GM18861 (cell line): ENCODE measurements around the gene BPIFB3.

Source experiments
- ATAC-seq: cut with Tn5 transposase; IDR thresholded peaks from one replicate; pipeline ENCODE4 v1.9.1; 2021; ENCODE audit not compliant: unreplicated experiment

The BPIFB3 gene

DNA sequence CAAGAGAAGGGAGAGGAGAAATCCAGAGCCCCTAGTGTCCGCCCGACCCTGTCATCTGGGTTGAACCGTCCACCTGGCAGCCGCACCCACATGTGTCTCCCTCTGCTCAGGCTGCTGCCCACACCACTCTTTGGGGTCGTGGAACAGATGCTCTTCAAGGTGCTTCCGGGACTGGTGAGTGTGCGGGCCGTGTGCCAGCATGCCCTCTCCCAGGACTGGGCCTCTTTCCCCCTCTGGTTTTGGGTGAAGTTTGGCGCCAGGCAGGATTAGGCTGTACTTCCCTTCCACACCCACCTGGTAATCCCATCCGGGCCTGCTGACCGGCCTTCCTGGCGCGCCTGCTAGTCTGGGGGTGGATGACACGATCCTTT is 7.9 kb downstream of the BPIFB3 start:
- no peak for ATAC-seq

DNA sequence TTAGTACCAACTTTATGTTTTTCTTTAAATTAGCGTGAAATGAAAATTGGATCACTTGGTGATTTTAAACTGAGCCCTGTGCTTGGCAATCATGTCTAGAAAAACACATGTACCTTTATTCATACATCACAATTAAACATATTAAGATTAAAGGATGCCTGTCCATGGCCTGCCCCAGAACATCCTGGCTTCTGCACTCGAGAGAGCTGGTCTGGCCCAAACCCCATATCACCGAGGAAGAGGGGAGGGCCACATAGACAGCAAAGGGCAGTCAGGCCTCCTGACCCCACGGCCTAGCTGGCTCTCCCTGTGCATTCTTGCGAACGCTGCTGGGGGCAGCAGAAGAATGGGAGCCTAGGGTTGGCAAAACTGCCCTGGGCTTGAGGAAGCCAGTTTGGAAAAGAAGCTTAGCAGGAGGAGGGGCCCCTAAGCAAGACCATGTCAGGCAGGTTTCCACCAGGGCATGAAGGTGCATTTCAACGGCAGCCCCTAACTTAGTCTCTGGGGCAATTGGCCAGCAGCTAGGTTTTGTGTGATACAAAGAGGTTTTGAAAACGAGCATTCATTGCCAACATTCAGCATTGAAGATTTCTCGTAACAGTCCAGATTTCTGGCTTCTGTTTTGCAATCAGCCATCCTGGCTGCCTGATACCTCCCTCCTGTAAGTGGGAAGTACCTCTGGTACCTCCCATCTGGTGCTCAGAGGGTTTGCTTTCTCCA is 8.6 kb downstream of the BPIFB3 start:
- ATAC-seq, result no peak

DNA sequence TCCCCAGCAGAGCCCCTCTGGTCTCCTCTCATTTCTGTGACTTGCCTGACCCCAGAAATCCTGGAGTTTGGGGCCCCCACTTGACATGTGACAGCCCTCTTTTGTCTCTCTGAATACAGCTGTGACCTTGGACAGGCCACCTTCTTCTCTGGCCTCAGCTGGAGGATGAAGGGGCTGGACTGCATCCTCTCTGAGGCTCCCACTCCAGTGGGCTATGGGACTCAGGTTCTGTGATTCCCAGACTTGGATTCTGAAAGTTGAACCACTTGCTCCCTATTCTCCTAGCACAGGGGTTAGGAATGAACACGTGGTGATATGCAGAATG is 9.1 kb downstream of the BPIFB3 start:
- ATAC-seq, result no peak

DNA sequence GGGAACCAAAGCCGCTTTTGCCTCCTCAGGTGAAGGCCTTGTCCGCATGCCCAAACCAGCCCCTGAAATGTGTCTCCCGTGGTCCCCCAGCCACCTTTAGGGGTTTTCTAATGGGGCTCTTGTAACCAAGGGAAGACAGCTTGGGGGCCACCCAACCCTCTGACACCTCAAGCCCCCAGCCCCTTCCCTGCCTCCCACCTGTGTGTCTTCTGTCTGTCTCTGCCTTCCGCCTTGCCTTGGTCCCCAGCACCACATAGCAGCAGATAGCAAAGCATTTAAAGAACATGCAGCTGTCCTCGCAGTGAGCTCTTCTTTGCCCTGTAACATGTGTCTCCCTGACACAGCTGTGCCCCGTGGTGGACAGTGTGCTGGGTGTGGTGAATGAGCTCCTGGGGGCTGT is 9.6 kb downstream of the BPIFB3 start:
- ATAC-seq, result no peak

DNA sequence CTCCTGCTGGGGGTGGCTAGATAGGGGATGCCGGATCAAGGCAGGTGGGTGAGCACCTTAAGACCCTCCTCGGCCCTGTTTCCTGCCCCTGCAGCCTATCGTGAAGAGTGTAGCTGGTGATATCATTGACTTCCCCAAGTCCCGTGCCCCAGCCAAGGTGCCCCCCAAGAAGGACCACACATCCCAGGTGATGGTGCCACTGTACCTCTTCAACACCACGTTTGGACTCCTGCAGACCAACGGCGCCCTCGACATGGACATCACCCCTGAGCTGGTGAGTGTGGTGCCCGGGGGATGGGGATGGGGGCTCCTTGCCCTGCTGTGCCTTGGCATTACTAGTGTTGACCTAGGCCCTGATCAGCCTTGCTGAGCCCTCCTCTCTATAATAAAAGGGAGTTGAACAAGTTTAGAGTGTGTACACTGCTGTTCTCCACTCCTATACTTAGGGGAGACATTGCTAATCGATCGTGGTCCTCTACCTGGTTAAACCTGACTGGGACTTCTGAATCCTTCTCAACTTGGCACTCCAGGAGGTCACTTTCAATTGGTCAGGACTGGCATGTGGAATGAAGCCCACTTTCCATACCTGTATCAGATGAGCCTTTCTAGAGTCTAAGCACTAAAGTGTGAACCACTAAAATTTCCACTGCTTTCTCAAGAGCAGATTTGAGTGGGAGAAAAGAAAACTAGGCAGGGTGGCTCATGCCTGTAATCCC is 11.0 kb downstream of the BPIFB3 start:
- ATAC-seq, result no peak

DNA sequence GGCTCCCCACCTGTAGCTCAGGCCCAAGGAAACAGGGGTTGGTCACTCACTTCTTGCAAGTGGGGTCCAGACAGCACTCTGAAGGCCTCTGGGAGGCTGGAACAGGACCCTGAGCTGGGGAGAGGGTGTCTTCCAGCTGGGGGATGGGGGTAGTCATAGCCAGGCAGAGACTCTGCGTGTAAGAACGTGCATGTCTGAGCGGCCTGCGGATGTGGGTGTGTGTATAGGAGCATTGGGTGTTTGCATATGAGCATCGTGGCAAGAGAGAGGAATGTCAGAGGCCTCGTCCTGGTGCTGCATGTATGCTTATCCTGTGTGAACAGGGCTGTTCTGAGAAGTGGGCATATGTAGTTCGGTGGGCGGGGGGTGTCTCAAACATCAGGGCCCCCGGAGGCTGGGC is 12.1 kb downstream of the BPIFB3 start:
- ATAC-seq, result no peak

DNA sequence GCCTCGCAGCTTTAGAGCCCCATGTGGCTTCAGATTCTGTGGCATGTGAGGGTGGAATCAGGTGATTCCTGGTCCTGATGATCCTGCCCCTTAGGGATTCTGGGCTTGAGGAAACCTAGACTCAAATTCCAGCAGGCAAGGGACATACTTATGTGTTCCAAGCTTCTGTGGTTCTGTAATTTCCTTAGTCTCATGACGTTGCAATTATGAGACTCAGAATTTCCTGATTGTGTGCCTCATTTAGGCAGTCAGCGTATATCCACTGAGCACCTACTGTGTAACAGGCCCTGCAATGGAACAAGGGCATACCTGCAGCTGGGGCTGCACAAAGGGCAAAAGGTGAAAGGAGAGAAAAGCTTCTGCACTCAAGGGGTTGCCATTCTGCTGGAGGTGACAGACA is 14.1 kb downstream of the BPIFB3 start:
- no peak for ATAC-seq

DNA sequence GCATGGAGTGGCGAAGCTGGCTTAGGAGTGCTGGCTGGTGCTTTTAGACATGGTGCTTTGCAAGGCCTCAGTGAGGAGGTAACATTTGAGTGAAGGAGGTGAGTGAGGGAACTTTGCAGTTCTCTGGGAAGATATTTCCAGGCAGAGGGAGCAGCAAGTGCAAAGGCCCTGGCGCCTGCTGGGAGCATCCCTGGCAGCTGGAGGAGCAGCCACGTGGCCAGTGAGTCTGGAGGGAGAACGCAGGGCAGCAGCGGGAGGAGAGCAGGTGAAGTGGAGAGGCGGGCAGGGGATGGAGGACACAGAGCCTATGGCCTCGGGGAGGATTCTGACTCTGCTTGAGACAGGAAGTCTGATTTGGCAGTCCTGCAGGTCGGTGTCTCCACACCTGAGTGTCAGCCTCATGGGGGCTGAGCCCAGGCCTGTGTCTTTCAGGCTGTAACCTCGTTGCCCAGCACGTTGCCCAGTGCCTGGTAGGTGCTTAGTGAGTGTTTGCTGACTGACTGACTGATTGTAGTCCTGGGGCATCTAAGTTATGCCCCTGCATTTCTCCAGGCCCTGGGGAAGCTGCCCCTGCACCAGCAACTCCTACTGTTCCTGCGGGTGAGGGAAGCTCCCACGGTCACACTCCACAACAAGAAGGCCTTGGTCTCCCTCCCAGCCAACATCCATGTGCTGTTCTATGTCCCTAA is 14.7 kb downstream of the BPIFB3 start:
- no peak for ATAC-seq

DNA sequence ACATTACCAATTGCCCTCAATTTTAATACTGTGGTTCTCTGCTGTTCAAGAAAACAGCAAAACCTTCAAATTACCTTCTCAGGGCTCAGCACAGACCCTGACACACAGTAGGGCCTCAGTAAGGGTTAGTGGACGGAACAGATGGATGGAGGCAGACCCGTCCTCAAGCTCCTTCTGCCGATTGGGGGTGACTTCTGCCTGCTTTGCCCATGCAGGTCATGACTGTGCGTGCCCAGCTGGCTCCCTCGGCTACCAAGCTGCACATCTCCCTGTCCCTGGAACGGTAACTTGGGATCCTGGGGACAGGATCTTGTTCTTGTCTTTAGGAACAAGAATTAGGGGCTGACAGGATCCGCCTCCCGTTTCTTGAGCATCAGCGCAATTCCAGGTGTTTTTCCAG is 16.0 kb downstream of the BPIFB3 start:
- ATAC-seq, result no peak

DNA sequence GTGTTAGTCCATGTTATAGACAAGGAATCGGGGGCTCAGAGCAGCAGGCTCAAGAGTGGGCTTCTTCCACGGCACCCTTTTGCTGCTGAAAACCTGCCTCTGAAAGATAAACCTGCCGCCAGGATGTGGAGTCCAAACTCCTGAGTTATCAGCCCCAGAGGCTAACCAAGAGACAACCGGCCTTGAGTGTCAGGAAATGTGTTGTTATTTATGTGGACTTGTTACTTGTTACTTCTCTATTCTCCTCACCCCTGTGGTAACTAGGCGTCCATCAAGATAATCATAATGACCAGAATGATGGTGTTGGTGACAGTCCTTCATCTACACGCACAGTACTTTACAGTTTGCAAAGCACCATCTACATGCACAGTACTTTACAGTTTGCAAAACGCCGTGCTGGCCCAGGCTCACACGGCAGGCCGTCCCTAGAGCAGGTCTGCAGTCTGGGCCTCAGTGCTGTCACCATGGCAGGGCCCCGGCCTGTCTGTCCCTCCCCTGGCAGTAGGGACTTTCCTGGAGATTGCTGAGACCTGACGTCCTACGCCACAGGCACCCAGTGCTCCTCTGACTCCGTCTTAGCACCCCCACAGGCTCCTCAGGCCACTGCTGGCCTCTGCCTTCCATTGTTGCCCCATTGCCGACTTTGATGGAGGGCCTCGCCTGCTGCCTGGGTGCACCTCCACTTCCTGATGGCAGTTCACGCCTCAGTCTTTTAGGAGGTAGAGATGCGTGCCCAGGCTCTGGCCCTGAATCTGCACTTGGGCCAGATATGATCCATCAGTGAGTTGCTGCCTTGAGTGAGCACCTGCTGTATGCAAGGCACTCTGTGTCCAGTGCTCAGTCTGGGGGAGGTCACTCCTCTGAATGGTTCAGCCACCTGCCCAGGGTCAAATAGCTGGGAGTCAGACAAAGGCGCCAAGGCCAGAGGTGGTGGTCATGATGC is 16.7 kb downstream of the BPIFB3 start:
- ATAC-seq, result no peak

DNA sequence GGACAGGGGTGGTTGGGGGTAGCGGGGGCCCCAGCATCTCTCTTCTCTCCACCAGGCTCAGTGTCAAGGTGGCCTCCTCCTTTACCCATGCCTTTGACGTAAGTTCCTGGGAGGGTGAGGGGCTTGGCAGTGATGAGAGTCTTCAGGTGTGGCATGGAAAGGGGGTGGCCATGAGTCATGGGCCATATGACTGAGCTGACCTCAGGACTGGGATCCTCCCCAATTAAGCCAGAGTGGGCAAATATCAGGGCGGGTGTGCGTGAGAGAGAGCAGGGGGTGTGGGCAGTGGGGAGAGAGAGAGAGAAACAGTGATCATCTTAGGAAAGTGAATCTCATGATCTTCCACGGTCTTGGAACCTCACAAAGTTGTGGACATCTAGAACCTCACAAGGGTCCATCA is 17.5 kb downstream of the BPIFB3 start:
- no peak for ATAC-seq

DNA sequence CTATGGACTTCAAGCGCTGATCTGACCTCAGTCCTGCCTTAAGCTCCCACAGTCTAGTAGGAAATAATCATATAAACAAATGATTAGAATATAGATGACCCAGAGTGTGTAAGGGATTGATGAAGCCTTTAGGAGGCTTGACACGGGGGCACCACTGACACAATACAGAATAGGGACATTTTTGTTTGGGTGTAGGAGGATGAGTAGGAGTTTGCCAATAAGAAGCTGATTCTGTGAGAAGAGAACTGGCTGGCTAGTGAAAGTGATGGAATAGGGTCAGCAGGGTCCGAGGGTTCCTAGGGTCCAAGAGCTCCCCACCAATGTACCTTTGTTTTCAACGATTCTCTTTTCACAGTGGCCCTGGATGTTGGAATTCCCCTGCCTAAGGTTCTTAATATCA is 18.7 kb downstream of the BPIFB3 start:
- ATAC-seq, result no peak

DNA sequence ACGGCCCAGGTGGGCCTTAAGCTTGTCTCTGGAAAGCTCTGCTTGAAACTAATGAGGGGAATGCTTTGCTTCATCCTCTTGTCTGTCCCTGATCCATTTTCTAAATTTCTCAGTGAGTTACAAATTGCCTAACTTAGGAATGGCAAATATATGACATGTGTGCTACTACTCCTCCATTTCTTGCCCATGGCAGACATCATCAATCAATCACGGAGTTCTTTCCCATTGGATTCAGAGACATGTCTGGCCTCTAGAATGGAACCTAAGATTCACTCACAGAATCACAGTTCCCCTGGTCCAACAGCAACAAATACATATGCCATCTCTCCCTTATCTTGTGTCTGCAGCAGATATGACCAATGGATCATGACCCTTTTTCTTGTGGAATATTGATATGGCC is 19.1 kb downstream of the BPIFB3 start:
- no peak for ATAC-seq

DNA sequence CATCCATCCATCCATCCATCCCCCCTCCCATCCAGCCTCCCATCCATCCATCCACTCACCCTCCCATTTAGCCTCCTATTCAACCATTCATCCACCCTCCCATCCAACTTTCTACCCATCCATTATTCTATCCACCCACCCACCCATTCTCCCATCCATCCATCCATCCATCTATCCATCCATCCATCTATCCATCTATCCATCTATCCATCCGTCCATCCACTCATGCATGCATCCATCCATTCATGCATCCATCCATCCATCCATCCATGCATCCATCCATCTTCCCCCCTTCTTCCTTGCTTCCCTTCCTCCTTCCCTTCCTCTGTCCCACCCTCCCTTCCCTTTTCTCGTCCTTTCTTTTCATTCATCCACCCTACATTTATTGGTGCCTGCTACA is 21.0 kb downstream of the BPIFB3 start:
- ATAC-seq, result no peak

DNA sequence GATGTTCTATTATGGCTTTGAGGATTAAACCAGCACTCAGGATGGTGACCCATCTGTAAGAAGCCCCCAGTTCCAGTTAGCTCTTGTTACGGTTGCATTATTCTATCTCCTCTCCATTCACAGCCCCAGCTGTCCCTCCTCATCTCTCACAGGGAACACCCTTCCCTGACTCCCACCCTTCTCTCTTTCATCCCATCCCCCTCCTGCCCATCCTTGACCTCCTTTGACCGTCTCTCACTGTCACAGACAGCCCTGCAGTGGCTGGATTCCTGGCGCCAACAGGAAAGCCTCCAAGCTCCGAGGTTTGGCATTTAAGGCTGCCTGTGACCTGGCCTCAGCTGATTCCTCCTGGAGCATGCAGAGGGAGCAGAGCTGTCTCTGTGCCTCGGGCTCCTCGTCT is 21.6 kb downstream of the BPIFB3 start:
- ATAC-seq, result no peak

DNA sequence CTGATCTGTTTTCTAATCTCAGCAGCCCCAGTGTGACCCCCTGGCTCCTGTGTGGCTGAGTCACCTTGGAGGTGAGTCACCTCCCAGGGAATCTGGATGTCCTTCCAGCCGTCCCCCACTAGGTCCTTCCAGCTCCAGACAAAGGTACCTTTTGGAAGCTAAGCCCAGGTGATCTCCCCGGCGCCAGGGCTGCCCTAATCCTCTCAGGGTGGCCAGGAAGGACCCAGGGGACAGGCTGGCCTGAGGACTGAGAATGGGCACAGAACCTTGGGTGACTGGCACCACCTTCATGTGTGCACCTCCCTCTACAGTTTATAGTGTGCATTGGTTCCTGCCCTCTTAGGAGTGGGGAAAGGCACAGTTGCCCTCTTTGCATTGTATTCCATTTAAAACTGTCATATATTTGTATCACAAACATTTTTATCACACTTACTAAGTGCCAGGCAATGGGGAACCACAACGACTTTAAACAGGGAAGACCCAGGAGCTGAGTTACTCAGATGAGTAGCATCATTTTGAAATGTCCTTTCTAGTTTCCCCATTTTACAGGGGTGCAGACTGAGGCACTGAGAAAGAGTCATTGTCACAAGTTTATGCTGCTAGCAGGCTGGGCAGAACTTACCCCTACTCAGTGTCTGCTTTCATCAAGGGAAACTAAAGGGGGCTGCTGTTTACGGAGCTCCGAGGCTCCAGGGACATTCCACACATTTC is 23.1 kb downstream of the BPIFB3 start:
- ATAC-seq, result no peak

DNA sequence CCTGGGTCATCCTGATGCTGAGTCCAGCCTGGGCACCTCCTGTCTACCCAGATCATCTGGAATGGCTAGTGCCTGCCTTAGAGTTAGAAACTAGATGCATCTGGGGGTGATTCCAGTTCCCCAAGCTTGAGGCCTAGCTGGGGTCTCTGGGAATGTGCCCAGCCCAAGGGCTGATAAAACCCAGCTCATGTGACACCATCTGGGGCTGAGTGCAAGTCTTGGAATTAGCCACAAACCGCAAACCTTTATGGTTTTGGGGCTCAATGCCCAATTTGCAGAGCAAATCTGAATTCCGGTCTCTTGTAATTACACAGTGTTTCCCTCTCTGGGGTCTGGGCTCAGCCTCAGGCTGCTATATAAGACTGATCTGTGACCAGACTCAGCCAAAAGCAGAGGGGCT is 25.6 kb downstream of the BPIFB3 start, which contains the start of gene BPIFB4:
Gene BPIFB4, plus strand, starts transcription at position 385 of the 400 bp plus-strand sequence. CDS start 1,884 bp downstream, outside the sequence.
- ATAC-seq, result no peak

DNA sequence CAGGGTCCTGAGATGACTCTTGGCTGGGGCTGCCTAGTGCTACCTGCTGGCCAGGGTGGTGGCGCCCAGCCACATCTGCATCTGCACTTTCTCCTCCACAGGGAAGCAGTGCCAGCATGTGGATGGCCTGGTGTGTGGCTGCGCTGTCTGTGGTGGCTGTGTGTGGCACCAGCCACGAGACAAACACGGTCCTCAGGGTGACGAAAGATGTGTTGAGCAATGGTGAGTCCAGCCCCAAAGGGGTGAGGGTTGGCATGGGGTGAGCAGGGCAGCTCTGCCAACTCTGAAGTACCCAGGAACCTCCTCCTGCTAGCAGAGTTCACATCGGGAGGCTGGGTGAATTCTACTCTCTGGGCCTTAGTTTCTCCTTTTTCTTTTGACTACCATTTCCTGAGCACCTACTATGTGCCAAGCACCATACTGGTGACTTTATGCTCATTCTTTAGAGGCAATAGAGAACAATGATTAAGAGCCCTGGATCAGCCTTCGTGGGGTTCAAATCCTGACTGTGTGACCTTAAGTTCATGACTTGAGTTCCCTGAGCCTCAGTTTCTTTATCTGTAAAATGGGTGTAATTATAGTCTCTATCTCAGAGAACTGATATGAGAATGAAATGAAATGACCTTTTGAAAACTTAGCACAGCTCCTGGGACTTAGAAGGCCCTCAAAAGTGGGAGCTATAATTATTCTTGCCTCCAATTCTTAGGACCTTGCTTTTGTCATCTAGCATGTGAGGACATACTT is 27.9 kb downstream of the BPIFB3 start:
- ATAC-seq, result no peak

DNA sequence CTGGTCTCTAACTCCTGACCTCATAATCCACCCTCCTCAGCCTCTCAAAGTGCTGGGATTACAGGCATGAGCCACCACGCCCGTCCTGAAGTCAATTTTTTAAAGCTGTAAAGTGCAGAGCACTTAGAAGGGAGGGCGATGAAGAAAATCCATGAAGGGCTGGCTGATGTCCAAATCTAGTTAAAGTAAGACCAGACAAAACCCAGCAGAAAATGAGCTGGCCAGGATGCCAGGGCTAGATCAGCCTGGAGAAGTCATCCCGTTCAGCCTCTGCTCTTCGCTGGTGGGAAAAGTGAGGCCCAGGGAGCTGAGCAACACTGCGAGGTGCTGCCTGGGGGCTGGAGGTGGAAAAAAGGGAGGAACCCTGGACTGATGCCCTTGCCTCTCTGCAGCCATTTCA is 28.8 kb downstream of the BPIFB3 start:
- ATAC-seq, result no peak
